OCI-LY1 (cell line): ENCODE measurements around the gene THBS4.

Experiments
- CTCF ChIP-seq: fragments of 200-600 bp; sonication (generic), shearing (Covaris generic); IDR thresholded peaks from 2 replicates; pipeline ENCODE4 v1.5.1; 2017; ENCODE audit warnings: mild to moderate bottlenecking, antibody characterized with exemption, low read length, moderate library complexity, mixed read lengths
- EZH2 ChIP-seq: fragments of 200-600 bp; sonication (generic), shearing (Covaris generic); IDR thresholded peaks from 2 replicates; pipeline ENCODE4 v1.8.0; 2017; ENCODE audit warnings: borderline replicate concordance, mixed run types, mild to moderate bottlenecking, antibody characterized with exemption, low read length, moderate library complexity, mixed read lengths

DNA sequence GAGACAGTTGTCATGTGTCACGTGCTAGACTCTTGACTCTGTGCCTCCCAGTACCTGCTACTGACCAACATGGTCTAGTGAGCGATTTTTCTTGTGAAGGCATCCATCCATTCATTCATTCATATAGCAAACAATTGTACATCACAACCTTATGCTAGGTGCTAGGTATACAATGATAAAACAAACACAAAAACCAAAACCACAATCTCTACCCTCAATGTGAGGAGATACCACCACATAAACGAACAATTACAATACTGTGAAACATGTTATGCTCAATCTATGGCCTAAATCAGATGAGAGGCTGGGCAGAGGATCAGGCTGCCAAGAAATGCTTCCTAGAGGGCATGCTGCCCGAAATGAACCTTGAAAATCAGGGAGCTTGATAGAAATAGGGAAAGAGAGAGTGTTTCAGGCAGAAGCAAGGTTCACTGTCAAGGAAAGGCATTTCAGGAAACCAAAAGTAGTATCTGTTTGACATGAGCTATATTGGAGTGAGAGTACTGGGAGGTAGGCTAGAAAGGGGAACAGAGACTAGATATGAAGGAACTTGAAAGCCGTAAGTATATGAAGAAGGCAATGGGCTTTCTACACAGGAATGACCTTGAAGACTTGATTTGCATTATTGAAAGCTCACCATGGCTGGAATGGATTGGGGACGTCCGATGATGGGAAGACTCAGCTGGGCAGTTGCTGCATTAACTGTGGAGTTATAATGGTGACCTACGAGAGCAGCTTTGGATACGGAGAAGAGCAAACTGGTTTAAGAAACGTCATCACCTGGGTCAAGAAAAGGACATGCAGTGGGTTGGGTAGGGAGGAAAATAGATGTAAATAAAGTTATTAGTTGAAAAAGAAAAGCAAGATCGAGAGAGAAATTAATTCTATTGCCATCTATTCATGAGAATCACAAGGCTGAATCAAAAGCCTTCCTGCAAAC, 90.1 kb downstream of the THBS4 start:
- no peak for TF ChIP-seq CTCF
- no peak for TF ChIP-seq EZH2
